Umbilical cord (tissue), 2 donors: ENCODE data around the gene DHRS7C. TPM values are rescaled to one million over a fixed set of nuclear protein-coding genes. Genes with fewer than 3 reads are reported as not detected.

Experiments
- DNase-seq: peaks from one replicate; pipeline ENCODE4 v3.0.0-alpha.2; 2015; ENCODE audit warnings: low spot score
- total RNA-seq: library from RNA; depleted of rRNA; stranded (reverse); fragments of >200 nt; gene quantifications from one replicate; pipeline ENCODE4 v1.2.3, GENCODE V29; 2014; ENCODE audit warnings: low replicate concordance; ENCODE audit not compliant: insufficient read depth

The DHRS7C gene, protein sequence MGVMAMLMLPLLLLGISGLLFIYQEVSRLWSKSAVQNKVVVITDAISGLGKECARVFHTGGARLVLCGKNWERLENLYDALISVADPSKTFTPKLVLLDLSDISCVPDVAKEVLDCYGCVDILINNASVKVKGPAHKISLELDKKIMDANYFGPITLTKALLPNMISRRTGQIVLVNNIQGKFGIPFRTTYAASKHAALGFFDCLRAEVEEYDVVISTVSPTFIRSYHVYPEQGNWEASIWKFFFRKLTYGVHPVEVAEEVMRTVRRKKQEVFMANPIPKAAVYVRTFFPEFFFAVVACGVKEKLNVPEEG
- total RNA-seq, result not detected

GRCh38 chr17:9790889-9791876, at the start of gene DHRS7C:
Gene DHRS7C (minus strand): TSS chr17:9791592. CDS start chr17:9791284, 308 bp downstream.
- no peak for DNase-seq

GRCh38 chr17:9839433-9839832, 48.0 kb upstream of the DHRS7C start:
- DNase-seq, result no peak

DNA sequence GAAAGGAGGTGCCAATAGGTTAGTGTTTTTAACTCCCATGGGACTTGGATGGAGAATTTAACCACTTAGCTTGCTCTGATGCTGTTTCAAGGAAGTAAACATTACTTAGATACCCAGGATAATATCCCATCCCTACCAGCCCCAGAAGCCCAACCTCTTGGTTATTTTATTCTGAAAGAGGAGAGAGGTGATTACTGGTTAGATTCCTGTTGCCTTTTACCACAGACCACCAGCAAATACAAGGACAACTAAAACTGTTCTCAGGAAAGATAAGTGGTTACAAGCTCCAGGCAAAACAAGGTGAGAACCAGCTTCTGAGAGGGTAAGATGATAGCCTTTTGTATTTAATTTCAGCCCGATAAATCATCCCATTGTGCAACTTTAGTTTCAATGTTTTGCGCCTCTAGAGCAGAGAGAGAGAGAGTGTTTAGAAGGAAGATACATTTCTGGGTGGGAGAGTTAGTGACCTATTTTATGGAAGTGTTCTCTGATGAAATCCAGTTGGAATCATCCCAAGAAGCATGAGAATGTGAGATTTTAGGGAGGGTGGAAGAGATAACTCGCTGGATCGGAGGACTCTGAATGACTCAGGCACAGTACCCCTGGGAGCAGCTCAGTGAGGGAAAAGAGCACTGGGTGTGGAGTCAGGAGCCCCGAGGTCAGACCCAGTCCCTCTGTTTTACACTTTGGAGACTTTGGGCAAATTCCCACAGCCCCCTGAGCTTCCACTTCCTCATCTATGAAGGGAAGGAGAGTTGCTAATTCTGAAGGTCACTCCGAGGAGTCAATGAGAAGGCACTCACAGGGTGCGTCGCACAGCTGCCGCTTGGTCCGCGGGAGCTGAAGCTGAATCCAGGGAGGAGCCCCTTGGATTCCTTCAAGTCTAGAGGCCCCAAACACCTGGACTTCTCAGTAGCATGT, 46.4 kb upstream of the DHRS7C start:
- peak; percentile 93 for DNase-seq

DNA sequence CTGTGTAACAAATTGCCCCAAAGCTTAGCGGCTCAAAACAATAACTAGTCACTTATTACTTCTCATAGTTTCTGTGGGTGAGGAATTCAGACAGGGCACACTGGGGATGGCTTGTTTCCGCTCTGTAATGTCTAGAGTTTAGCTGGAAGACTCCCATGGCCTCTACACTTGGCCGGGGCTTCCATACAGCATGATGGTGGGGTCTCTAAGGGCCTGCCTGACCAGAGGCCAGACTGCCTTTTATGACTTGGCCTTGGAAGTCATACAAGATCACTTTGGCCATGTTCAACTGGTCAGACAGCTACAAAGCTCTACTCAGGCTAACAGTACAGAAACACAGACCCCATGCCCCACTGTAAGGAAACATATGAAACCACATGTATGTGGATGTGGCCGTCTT, 42.5 kb upstream of the DHRS7C start:
- no peak for DNase-seq

DNA sequence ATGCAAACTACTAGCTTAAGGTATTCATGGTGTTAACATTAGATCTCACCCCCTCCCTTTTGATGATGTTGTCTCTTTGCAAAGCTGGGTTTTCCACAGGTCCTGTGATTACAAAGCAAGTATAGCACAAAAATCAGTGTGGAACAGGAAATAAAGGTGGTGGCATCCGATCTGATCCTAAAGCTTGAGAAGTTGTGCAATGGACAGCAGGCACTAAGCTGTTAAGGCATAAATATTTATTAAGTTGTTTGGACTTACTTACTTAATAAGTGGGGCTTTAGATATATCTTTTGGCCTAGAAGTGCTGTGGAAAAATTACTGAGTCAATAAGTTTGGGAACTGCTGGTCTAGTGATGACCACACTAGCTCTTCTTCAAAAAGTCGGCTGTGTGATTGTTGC, 39.3 kb upstream of the DHRS7C start:
- peak; percentile 18 for DNase-seq

GRCh38 chr17:9829343-9829742, 38.0 kb upstream of the DHRS7C start:
- no peak for DNase-seq

GRCh38 chr17:9828296-9829295, 37.2 kb upstream of the DHRS7C start:
- peak; percentile 67 for DNase-seq

GRCh38 chr17:9825641-9826150, 34.3 kb upstream of the DHRS7C start, which contains the start of gene GLP2R:
Gene GLP2R (plus strand): TSS chr17:9825924. CDS start chr17:9826064, 140 bp downstream.
- peak; percentile 72 for DNase-seq

DNA sequence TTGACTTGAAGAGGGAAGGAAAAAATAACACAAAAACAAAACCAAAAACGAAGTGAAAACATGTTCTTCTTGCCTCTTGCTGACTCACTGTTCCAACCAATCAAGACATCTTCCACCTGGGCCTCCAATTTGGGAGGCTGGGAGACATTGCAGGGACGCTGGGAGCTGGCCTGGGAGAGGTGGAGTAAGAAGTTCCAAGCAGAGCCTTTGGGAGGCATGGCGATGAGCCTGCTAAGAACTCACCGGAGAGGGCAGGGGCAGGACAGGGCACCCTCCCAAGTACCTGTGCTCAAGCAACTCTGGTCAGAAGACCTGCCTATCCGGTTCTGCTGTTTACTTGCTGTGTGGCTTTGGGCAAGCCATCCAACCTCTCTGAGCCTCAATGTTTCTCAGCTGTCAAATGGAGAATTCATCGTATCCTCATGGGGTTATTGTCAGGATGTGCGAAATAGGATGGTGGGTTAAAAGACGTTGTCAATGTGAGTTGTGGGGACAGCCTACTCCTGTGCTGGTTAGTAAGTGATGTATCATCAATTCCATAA, 33.5 kb upstream of the DHRS7C start:
- no peak for DNase-seq

DNA sequence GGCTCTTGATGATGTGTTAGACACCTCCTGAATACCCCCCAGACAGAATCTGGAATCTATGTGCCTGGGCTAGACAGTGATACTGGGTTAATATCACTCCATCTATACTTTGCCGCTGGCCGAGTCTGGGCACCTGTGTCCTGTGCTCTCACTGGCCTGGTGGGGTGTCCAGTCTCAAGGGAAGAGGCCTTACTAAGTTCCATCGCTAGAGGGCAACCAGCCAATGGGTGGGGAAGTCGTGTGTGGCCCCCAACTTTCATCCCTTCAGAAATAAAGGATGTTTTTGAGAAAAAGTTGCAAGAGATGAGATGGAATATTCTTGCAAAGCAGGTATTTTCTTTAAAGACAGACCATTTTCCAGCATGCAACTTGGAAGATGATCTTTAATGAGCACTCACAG, 32.7 kb upstream of the DHRS7C start:
- no peak for DNase-seq

GRCh38 chr17:9821921-9822320, 30.5 kb upstream of the DHRS7C start, which contains the start of gene GSG1L2:
Gene GSG1L2 (minus strand): TSS chr17:9822079. CDS start chr17:9822071, 8 bp downstream.
- DNase-seq, result no peak

- no peak for DNase-seq
These were observed 29.1 kb upstream of the DHRS7C start for GRCh38 chr17:9820448-9820847.

DNA sequence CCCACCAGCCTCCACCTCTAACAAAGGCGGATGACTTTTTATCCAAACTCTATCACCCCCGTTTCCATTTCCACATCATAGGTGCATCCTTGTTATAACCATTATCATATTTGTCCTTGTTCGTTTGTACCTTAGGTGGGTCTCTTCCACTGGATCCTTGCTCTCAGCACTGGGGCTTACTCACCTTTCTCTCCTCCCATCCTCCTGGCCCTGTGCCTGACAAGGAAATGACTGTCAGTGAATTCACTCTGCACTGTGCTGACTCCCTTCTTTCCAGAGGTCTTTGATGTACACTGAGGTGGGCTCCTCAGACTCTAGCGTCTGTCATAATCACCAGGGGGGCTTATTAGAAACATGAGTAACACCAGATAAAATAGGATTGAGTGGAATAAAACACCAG, 27.4 kb upstream of the DHRS7C start:
- DNase-seq, result no peak

- peak; percentile 73 for DNase-seq
These were observed 25.7 kb upstream of the DHRS7C start for GRCh38 chr17:9817086-9817485.

DNA sequence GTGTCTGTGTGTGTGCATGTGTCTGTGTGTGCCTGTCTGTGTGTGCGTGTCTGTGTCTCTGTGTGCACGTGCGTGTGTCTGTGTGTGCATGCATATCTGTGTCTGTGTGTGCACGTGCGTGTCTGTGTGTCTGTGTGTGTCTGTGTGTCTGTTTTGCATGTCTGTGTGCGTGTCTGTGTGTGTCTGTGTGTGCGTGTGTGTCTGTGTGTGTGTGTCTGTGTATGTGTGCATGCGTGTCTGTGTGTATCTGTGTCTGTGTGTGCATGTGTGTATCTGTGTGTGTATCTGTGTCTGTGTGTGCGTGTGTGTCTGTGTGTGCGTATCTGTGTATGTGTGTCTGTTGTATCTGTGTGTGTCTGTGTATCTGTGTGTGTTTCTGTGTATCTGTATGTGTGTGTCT, 25.1 kb upstream of the DHRS7C start:
- no peak for DNase-seq

- DNase-seq, result peak; percentile 83
These were observed 23.0 kb upstream of the DHRS7C start for GRCh38 chr17:9814337-9814945.

GRCh38 chr17:9813166-9813565, 21.8 kb upstream of the DHRS7C start:
- no peak for DNase-seq

DNA sequence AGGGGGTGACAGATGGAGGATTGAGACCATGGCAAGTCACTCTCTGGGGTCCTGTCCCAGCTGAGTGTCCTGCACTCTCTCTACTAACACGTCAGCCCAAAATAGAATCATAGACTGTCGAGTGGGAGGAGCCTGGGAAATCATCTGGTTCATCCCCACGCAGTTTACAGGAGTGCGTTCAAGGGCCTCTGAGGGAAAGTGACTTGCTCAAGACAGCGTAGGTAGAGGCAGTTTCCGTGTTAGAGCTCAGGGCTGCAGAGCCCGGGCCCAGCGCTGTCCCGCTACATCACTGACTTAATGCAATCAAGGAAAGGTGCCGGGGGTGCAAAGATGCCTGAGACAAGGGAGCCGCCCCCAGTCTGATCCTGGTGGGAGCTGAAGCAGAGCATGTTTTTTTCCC, 20.1 kb upstream of the DHRS7C start:
- no peak for DNase-seq

- DNase-seq, result no peak
These were observed 19.7 kb upstream of the DHRS7C start for GRCh38 chr17:9811086-9811485.
